Measurements from ENCODE around the gene KLF13.

The KLF13 gene

DNA sequence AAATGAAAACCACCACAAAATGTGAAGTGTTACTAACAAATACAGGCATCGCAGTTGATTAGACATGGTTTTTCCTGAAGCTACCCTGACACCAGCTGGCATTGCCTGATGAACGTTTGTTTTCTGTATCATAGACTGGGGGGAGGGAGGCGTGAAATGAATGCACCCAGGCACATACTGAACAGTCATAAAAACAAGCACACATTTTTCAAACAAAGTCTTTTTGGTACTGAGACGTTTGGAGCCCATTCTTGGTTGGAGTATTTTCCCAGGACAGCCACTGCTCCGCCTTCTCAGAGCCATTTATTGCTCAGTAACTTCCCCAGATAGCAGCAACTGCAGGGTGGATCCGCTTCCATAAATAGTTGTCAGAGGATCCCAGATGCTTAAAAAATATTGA, 52.4 kb downstream of the KLF13 start:
- DNase-seq (ENCODE audit: low read depth) = no peak
- TF ChIP-seq, protein P1, sequence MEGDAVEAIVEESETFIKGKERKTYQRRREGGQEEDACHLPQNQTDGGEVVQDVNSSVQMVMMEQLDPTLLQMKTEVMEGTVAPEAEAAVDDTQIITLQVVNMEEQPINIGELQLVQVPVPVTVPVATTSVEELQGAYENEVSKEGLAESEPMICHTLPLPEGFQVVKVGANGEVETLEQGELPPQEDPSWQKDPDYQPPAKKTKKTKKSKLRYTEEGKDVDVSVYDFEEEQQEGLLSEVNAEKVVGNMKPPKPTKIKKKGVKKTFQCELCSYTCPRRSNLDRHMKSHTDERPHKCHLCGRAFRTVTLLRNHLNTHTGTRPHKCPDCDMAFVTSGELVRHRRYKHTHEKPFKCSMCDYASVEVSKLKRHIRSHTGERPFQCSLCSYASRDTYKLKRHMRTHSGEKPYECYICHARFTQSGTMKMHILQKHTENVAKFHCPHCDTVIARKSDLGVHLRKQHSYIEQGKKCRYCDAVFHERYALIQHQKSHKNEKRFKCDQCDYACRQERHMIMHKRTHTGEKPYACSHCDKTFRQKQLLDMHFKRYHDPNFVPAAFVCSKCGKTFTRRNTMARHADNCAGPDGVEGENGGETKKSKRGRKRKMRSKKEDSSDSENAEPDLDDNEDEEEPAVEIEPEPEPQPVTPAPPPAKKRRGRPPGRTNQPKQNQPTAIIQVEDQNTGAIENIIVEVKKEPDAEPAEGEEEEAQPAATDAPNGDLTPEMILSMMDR (IDR thresholded peaks at IDR 0.05; ENCODE audit: control insufficient read depth, insufficient read depth, low read depth, low read length, missing control alignments) = no peak
- H3K4me3 ChIP-seq (ENCODE audit: control insufficient read depth, low read depth, low read length) = no peak overlapping the region

DNA sequence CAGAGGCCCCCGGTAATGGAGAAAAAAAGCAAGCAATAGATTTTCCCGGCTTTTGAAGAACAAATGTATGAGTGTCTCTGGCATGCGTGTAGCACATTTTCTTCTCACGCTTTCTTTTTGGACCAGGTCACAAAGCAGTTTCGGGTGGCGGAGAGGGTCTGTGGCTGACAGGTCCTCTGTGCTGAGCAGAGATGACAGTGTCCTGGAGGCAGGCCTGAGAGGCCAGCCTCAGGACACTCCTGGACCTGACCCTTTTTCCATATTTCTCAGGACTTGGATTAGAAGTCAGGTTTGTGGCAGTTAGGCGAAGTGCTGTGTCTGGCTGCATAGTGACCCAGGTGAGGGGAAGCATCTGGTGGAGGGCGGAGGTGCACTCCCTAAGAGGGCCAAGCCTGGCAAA, 52.9 kb downstream of the KLF13 start:
- no peak for DNase-seq (ENCODE audit: low read depth)
- TF ChIP-seq, protein P1 (IDR thresholded peaks at IDR 0.05; ENCODE audit: control insufficient read depth, insufficient read depth, low read depth, low read length, missing control alignments) = no peak
- H3K4me3 ChIP-seq (ENCODE audit: control insufficient read depth, low read depth, low read length) = no peak overlapping the region

DNA sequence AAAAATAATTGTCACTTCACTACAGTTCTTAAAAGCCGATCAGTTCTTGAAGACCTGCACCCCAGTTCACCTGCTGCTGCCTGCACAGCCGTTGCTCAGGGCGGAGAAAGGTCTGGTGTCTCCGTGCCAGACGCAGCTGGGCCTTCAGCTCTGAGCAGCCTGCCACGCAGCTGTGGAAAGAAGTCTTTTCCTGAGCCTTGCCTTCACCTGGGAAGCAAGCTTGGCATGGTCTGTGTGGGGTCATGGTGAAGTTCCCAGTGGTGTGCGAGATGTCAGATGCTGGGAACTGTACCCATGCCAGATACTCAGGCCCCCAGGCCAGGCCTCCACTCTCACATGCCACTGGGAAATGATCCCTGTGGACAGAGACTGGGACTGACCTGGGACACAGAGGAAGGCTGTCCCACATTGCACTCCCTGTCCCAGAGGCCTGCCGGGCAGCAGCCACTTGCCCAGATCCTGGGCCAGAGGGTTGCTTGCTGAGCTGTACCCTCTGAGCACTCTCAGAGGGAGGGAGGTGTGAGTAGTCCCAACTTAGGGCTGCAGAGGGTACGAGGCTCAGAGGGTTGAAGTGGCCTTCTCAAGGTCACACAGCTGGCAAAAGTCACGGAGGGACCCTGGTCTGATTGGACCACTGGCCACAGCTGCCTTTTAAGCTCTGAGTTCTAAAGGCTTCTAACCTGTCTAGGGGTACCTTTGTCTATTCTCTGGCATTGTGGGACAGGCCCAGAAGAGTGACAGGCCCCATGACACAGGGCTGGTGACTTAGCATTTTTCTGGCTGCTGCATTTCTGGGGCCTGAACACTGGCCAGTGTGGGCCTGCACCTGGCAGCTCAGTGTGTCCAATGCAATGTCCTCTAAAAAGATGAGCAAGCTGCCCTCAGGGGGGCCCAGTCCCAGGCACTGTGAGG, 55.4 kb downstream of the KLF13 start:
- no peak for DNase-seq (ENCODE audit: low read depth)
- TF ChIP-seq, protein P1 (IDR thresholded peaks at IDR 0.05; ENCODE audit: control insufficient read depth, insufficient read depth, low read depth, low read length, missing control alignments) = no peak
- no peak overlapping the region for H3K4me3 ChIP-seq (ENCODE audit: control insufficient read depth, low read depth, low read length)

DNA sequence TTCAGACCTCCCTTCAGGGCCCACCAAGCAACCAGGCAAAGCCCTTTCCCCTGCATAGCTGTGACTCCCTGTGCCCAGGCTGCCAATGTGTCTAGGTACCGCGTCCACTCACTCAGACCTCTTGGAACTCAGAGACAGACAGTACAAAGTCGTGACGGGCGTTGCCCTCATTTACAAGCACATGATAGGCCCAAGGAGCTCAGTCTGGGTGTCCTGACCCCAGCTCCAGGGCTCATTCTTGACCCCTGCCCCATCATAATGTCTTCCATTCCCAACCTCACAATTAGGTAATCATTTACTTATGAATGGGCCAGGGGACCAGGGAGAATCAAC, 56.0 kb downstream of the KLF13 start:
- TF ChIP-seq, protein P1 (IDR thresholded peaks at IDR 0.05; ENCODE audit: control insufficient read depth, insufficient read depth, low read depth, low read length, missing control alignments) = no peak
- H3K4me3 ChIP-seq (ENCODE audit: control insufficient read depth, low read depth, low read length) = no peak overlapping the region
- no peak for DNase-seq (ENCODE audit: low read depth)

DNA sequence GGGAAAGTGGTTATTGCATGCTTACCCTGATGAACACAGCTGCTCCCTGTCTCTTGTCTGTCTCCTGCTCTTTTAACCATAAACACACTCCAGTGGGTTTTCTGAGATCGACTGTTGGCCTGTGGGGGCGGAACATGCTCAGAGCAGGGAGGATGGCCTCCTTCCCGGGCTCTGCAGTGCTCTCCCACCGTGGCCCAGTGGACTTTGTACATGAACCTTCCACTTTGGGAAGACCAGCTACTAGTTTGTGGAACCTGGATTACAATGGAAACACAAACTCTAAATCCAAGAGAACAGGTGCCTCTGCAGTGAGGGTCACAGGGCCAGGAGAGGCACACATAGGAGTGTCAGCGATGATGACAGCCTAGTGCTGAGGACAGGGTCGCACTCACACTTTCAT, 56.5 kb downstream of the KLF13 start:
- TF ChIP-seq, protein P1 (IDR thresholded peaks at IDR 0.05; ENCODE audit: control insufficient read depth, insufficient read depth, low read depth, low read length, missing control alignments) = no peak
- DNase-seq (ENCODE audit: low read depth) = no peak
- H3K4me3 ChIP-seq (ENCODE audit: control insufficient read depth, low read depth, low read length) = no peak overlapping the region

DNA sequence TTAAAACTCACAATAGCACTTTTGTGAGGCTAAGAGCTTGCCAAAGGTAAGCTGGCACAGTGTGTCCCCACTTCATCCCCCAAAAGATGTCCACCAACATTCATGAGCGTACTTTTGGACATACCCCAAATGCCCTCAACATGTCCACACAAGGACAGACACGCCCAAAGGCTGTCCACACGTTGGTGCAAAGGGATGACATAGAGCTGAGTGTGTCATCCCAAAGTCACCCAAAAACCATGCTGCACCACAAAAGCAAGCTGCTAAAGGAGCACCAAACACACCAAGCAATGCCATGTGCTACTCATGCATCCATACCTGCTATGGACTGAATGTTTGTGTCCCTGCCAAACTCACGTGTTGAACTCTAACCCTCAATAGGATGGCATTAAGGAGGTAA, 57.9 kb downstream of the KLF13 start:
- no peak overlapping the region for H3K4me3 ChIP-seq (ENCODE audit: control insufficient read depth, low read depth, low read length)
- DNase-seq (ENCODE audit: low read depth) = no peak

More for the DNA sequence above, 57.9 kb downstream of the KLF13 start:
- TF ChIP-seq, protein P1 (IDR thresholded peaks at IDR 0.05; ENCODE audit: control insufficient read depth, insufficient read depth, low read depth, low read length, missing control alignments) = no peak

Measured in AG09309 (cell line).